Uterus (tissue), 4 donors: ENCODE measurements around the gene FOSL2. TPM values are rescaled to one million over a fixed set of nuclear protein-coding genes. Genes with fewer than 3 reads are reported as not detected.

Experiments used
- DNase-seq, 2 donors: peaks; one replicate each; pipeline ENCODE4 v3.0.0-alpha.2; 2019 to 2020
- H3K27ac ChIP-seq, 2 donors: fragments of 200-600 bp; sonication (generic); 1 replicate in 1 of 2; 2 replicates in 1 of 2; pipeline ENCODE4 v1.5.1; 2016 to 2018
- H3K27me3 ChIP-seq, 2 donors: fragments of 200-600 bp; sonication (generic); one replicate each; pipeline ENCODE4 v1.5.1; 2018 to 2019; ENCODE audit warnings: control low read depth in 1 of 2
- H3K36me3 ChIP-seq, 2 donors: fragments of 200-600 bp; sonication (generic); one replicate each; pipeline ENCODE4 v1.5.1; 2019; ENCODE audit warnings: control low read depth in 1 of 2
- H3K4me1 ChIP-seq, 2 donors: fragments of 200-600 bp; sonication (generic); one replicate each; pipeline ENCODE4 v1.5.1; 2018 to 2019; ENCODE audit warnings: control low read depth in 1 of 2
- H3K4me3 ChIP-seq, 2 donors: fragments of 200-600 bp; sonication (generic); 1 replicate in 1 of 2; 2 replicates in 1 of 2; pipeline ENCODE4 v1.5.1; 2018 to 2019; ENCODE audit warnings: mild to moderate bottlenecking in 1 of 2
- H3K9me3 ChIP-seq, 2 donors: fragments of 200-600 bp; sonication (generic); one replicate each; pipeline ENCODE4 v1.5.1; 2019; ENCODE audit warnings: control low read depth in 1 of 2
- POLR2A ChIP-seq, 2 donors: fragments of 450-650 bp; IDR thresholded peaks; one replicate each; pipeline ENCODE4 v1.6.1; 2016; ENCODE audit warnings: antibody characterized with exemption in 2 of 2, mild to moderate bottlenecking in 1 of 2, moderate library complexity in 1 of 2
- intact Hi-C: fragments of 100-400 bp; cut with DNase I; formaldehyde crosslinking; loops from one replicate; pipeline ENCODE4 v1.15.1; 2023; ENCODE audit warnings: low total_unique reads
- total RNA-seq, 4 donors: library from RNA; depleted of rRNA in 3 of 4; stranded (reverse); fragments of >200 nt in 3 of 4; gene quantifications; one replicate each; pipeline versions ENCODE4 v1.1.0 to v1.2.4, GENCODE V29; 2014 to 2023
- TF ChIP-seq, protein P1 (sequence below), 4 experiments: fragments of 200-600 bp in 2 of 4; fragments of 450-650 bp in 2 of 4; sonication (generic) in 2 of 4; IDR thresholded peaks; one replicate each; pipeline ENCODE4 v1.5.1; 2016 to 2019; ENCODE audit warnings: antibody characterized with exemption in 4 of 4, mild to moderate bottlenecking in 2 of 4, moderate library complexity in 1 of 4
- donor health status: DM: yes; HTN: yes; CAD: no.

The FOSL2 gene
- total RNA-seq, 4 donors from 2014 or later, result 39.8 to 134 (median 58.7) TPM

DNA sequence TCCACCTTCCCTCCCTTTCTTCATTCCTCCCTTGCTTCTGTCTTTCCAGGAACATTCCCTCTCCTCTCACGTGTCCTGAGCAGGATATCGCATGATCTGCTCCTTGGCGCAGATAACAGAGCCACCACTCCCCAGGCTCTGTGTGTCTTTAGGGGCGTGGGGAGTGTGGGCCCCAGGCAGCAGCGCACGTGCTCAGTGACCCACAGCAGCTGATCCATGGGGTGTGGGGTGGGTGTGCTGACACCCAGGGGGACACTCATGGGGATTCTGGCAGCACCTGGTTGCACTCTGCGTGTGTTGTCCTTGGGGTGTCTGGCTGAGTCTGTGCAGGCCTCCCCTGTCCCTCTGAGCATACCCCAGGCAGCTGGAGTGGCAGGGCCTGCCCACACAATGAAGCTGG lies 9.9 kb upstream of the FOSL2 start:
- Histone ChIP-seq H3K27me3 (no peaks in the 10 kb centered on the region), H3K4me1 (no peaks in the 10 kb centered on the region), H3K4me3 (no peak overlapping the region), H3K27ac (no peak overlapping the region), H3K36me3 (no peaks in the 10 kb centered on the region), H3K9me3 (no peaks in the 10 kb centered on the region)
- TF ChIP-seq, protein P1, sequence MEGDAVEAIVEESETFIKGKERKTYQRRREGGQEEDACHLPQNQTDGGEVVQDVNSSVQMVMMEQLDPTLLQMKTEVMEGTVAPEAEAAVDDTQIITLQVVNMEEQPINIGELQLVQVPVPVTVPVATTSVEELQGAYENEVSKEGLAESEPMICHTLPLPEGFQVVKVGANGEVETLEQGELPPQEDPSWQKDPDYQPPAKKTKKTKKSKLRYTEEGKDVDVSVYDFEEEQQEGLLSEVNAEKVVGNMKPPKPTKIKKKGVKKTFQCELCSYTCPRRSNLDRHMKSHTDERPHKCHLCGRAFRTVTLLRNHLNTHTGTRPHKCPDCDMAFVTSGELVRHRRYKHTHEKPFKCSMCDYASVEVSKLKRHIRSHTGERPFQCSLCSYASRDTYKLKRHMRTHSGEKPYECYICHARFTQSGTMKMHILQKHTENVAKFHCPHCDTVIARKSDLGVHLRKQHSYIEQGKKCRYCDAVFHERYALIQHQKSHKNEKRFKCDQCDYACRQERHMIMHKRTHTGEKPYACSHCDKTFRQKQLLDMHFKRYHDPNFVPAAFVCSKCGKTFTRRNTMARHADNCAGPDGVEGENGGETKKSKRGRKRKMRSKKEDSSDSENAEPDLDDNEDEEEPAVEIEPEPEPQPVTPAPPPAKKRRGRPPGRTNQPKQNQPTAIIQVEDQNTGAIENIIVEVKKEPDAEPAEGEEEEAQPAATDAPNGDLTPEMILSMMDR (IDR thresholded peaks at IDR 0.05), result no peak
- TF ChIP-seq POLR2A (IDR thresholded peaks at IDR 0.05), result no peak
- no peak for DNase-seq
- intact Hi-C loops, result no loop called here

DNA sequence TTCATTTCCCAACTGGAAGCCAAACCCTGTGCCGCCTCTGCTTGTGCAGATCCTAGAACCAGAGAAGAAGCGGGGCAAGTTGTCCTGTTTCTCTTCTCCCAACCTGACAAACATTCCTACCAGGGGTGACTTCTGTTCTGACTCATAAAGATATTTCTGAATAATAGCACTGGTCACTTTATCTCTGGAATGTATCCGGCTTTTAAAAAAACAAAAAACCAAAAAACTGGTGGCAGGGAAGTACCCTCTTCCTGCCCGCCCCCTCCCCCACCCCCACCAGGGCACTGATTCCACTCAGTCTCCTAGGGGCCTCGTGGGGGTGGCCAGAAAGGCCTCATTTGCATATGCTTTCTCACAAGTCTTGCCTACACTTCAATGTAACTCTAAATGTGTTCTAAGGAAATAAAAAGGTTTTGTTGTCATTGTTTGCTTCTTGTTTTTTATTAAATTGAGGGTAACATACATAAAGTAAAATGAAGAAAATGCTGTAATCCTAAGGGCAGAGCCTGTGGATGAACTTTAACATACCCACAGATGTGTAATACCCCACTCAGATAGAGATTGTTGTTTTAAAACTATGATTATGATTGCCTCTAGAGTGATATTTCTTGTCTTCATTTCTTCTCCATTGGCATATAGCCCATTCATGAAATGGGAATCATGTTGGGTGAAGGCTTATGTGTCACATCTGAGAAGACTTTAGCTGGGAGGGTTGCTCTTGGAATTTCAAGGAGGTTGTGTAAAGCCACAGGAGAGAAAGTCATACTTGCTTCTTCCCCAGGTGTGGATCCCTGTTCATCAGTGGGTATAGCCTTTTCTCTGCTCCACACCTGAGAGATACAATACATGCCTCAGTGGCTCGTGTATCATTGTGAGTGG lies 5.3 kb upstream of the FOSL2 start:
- H3K9me3 ChIP-seq, result no peaks in the 10 kb centered on the region
- no peaks in the 10 kb centered on the region for H3K27me3 ChIP-seq
- no peaks in the 10 kb centered on the region for H3K4me1 ChIP-seq
- intact Hi-C loops, result no loop called here
- H3K4me3 ChIP-seq, result no peak overlapping the region
- no peak for DNase-seq
- TF ChIP-seq POLR2A (IDR thresholded peaks at IDR 0.05), result no peak
- TF ChIP-seq, protein P1 (IDR thresholded peaks at IDR 0.05), result no peak
- H3K36me3 ChIP-seq, result no peaks in the 10 kb centered on the region
- no peak overlapping the region for H3K27ac ChIP-seq

GRCh38 chr2:28389399-28390240 lies 3.0 kb upstream of the FOSL2 start:
- DNase-seq, result no peak
- TF ChIP-seq POLR2A (IDR thresholded peaks at IDR 0.05), result no peak
- TF ChIP-seq, protein P1 (IDR thresholded peaks at IDR 0.05), result peak in 2 of 4 experiments; percentile 2 to 23
- no peaks in the 10 kb centered on the region for H3K36me3 ChIP-seq
- H3K4me3 ChIP-seq, result peak overlapping the region; percentile 71 to 95
- H3K27me3 ChIP-seq, result no peaks in the 10 kb centered on the region
- H3K27ac ChIP-seq, result peak overlapping the region; percentile 99 to 100
- intact Hi-C loops, result loop anchor here (5.0 to 10.0 kb wide), 3 partner anchors 305 to 682 kb away; partner anchors contain the start of genes BABAM2 and RBKS
- H3K4me1 ChIP-seq, result no peaks in the 10 kb centered on the region
- no peaks in the 10 kb centered on the region for H3K9me3 ChIP-seq

DNA sequence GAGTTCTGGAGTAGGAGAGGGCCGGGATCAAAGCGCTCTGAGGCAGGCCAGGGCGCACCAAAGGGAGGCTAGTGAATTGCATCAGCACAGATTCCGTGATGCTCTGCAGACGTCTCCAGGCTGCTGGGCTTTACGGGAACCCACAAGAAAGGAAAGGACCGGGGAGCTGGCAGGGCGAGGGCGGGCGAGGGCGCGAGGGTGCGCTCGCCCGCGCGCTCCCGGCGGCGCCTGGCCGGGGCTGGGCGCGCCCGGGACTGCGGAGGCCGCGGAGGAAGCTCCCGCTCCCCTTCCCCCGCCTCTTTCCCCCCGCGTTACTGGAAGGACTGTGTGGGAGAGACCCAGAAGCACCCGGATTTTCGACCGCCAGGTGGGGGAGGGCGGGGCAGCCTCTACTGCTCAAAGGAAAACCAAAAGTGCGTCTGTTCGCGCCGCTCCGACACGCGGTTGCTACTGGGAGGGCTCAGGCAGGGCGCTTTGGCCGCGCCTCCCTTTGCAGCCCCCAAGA lies 2.4 kb upstream of the FOSL2 start:
- no peaks in the 10 kb centered on the region for H3K9me3 ChIP-seq
- H3K36me3 ChIP-seq, result no peaks in the 10 kb centered on the region
- H3K4me3 ChIP-seq, result peak overlapping the region; percentile 71 to 95
- intact Hi-C loops, result loop anchor here (5.0 to 10.0 kb wide), 3 partner anchors 305 to 683 kb away; partner anchors contain the start of genes BABAM2 and RBKS
- peak overlapping the region; percentile 99 to 100 for H3K27ac ChIP-seq
- H3K4me1 ChIP-seq, result no peaks in the 10 kb centered on the region
- DNase-seq, result peak; percentile 93 to 96
- TF ChIP-seq, protein P1 (IDR thresholded peaks at IDR 0.05), result peak in 2 of 4 experiments; percentile 15 to 54
- TF ChIP-seq POLR2A (IDR thresholded peaks at IDR 0.05), result peak; percentile 24 to 79
- H3K27me3 ChIP-seq, result no peaks in the 10 kb centered on the region
